Measurements from ENCODE around the gene BARX1. TPM values are rescaled to one million over a fixed set of nuclear protein-coding genes. Genes with fewer than 3 reads are reported as not detected.

BARX1 gene
- 11.1 and 12.4 TPM in 2 replicates for total RNA-seq (2014; rRNA removed; shearing (Covaris generic))

GRCh38 chr9:93955111-93955980 is at the start of gene BARX1:
Gene BARX1 (minus strand): TSS chr9:93955355. CDS start chr9:93955146, 209 bp downstream.

Other genes starting within 250 kb of the BARX1 start
- gene PTPDC1, start 129.1 kb upstream of the BARX1 start, total RNA-seq (2014; rRNA removed; shearing (Covaris generic)) = 8.4 and 8.8 TPM in 2 replicates